HG02763 (cell line): ENCODE results near the gene LMTK3.
A peak's percentile ranks its signal among the peaks of the same experiment; 100 is the strongest.
"Not testable (repeated sequence)": the region's sequence is repeated elsewhere in the genome, so short reads cannot be mapped to it uniquely, and the experiment has no call there.

Experiments
- ATAC-seq: cut with Tn5 transposase; IDR thresholded peaks from one replicate; pipeline ENCODE4 v1.9.1; 2021; ENCODE audit warnings: mild to moderate bottlenecking, moderate library complexity; ENCODE audit not compliant: unreplicated experiment

LMTK3 gene

GRCh38 chr19:48490981-48491792 lies 20.4 kb downstream of the LMTK3 start:
- ATAC-seq, result no peak

- ATAC-seq, result peak; percentile 28
These were observed 21.9 kb downstream of the LMTK3 start for GRCh38 chr19:48489608-48490216.

- ATAC-seq, result not testable (repeated sequence)
These were observed 23.2 kb downstream of the LMTK3 start for GRCh38 chr19:48488478-48488877.

GRCh38 chr19:48487948-48488347 lies 23.7 kb downstream of the LMTK3 start:
- ATAC-seq, result no peak

- no peak for ATAC-seq
These were observed 24.1 kb downstream of the LMTK3 start for GRCh38 chr19:48487544-48487943.

- not testable (repeated sequence) for ATAC-seq
These were observed 24.9 kb downstream of the LMTK3 start for GRCh38 chr19:48486706-48487105.

- ATAC-seq, result no peak
These were observed 26.6 kb downstream of the LMTK3 start for GRCh38 chr19:48484931-48485612.

- no peak for ATAC-seq
These were observed 27.3 kb downstream of the LMTK3 start for GRCh38 chr19:48484247-48484893.

GRCh38 chr19:48483301-48483700 lies 28.3 kb downstream of the LMTK3 start:
- ATAC-seq, result no peak

GRCh38 chr19:48481846-48482639 lies 29.6 kb downstream of the LMTK3 start:
- ATAC-seq, result no peak

- ATAC-seq, result no peak
These were observed 30.8 kb downstream of the LMTK3 start for GRCh38 chr19:48480558-48481500.

- no peak for ATAC-seq
These were observed 31.5 kb downstream of the LMTK3 start for GRCh38 chr19:48480183-48480557.

- ATAC-seq, result no peak
These were observed 31.9 kb downstream of the LMTK3 start for GRCh38 chr19:48479686-48480085.

- no peak for ATAC-seq
These were observed 33.0 kb downstream of the LMTK3 start for GRCh38 chr19:48478339-48479256.

- no peak for ATAC-seq
These were observed 33.8 kb downstream of the LMTK3 start for GRCh38 chr19:48477698-48478338.

GRCh38 chr19:48477067-48477685 lies 34.5 kb downstream of the LMTK3 start:
- ATAC-seq, result no peak

- no peak for ATAC-seq
These were observed 35.5 kb downstream of the LMTK3 start for GRCh38 chr19:48476176-48476575.
